ENCODE data around the gene ARNT2. TPM values are rescaled to one million over a fixed set of nuclear protein-coding genes. Genes with fewer than 3 reads are reported as not detected.

The ARNT2 gene
- polyA plus RNA-seq, 3 donors from 2014 or later, result not detected

GRCh38 chr15:80588801-80589200 lies 184.6 kb downstream of the ARNT2 start:
- Mint-ChIP-seq H3K9me3 (no peaks in the 10 kb centered on the region), H3K4me1 (no peaks in the 10 kb centered on the region), H3K36me3 (no peaks in the 10 kb centered on the region), H3K4me3 (no peak overlapping the region), H3K27me3 (ENCODE audit: low read depth in 3 of 3) (peaks cover 0 to 3% (median 3%) of the 10 kb centered on the region in 3 donors), H3K27ac (no peak overlapping the region)
- DNase-seq, result no peak

GRCh38 chr15:80590761-80591355 lies 186.7 kb downstream of the ARNT2 start:
- DNase-seq, result no peak
- Mint-ChIP-seq H3K4me3 (no peak overlapping the region), H3K9me3 (no peaks in the 10 kb centered on the region), H3K27me3 (ENCODE audit: low read depth in 3 of 3) (peaks cover 0 to 3% (median 3%) of the 10 kb centered on the region in 3 donors), H3K36me3 (no peaks in the 10 kb centered on the region), H3K27ac (no peak overlapping the region), H3K4me1 (no peaks in the 10 kb centered on the region)

- DNase-seq, result no peak
- Mint-ChIP-seq H3K9me3 (no peaks in the 10 kb centered on the region), H3K36me3 (no peaks in the 10 kb centered on the region), H3K27me3 (ENCODE audit: low read depth in 3 of 3) (peaks cover 0 to 5% (median 3%) of the 10 kb centered on the region in 3 donors), H3K4me3 (no peak overlapping the region), H3K27ac (no peak overlapping the region), H3K4me1 (no peaks in the 10 kb centered on the region)
Observed at GRCh38 chr15:80591471-80591870, 187.3 kb downstream of the ARNT2 start.

- Mint-ChIP-seq H3K27ac (no peak overlapping the region), H3K9me3 (no peaks in the 10 kb centered on the region), H3K4me3 (no peak overlapping the region), H3K4me1 (no peaks in the 10 kb centered on the region), H3K36me3 (no peaks in the 10 kb centered on the region), H3K27me3 (ENCODE audit: low read depth in 3 of 3) (peaks cover 0 to 5% (median 3%) of the 10 kb centered on the region in 3 donors)
- DNase-seq, result no peak
Observed at GRCh38 chr15:80591938-80592825, 188.0 kb downstream of the ARNT2 start.

GRCh38 chr15:80593486-80594030 lies 189.4 kb downstream of the ARNT2 start:
- no peaks in the 10 kb centered on the region for H3K9me3 Mint-ChIP-seq
- H3K4me1 Mint-ChIP-seq, result no peaks in the 10 kb centered on the region
- no peaks in the 10 kb centered on the region for H3K36me3 Mint-ChIP-seq
- H3K4me3 Mint-ChIP-seq, result no peak overlapping the region
- peaks cover 0 to 5% (median 3%) of the 10 kb centered on the region in 3 donors for H3K27me3 Mint-ChIP-seq (ENCODE audit: low read depth in 3 of 3)
- DNase-seq, result no peak
- no peak overlapping the region for H3K27ac Mint-ChIP-seq

- Mint-ChIP-seq H3K27me3 (ENCODE audit: low read depth in 3 of 3) (peaks cover 0 to 5% (median 3%) of the 10 kb centered on the region in 3 donors), H3K36me3 (no peaks in the 10 kb centered on the region), H3K4me1 (no peaks in the 10 kb centered on the region), H3K9me3 (no peaks in the 10 kb centered on the region), H3K4me3 (no peak overlapping the region), H3K27ac (no peak overlapping the region)
- no peak for DNase-seq
Observed at GRCh38 chr15:80594091-80594889, 190.1 kb downstream of the ARNT2 start.

- Mint-ChIP-seq H3K4me3 (no peak overlapping the region), H3K4me1 (no peaks in the 10 kb centered on the region)
Observed at GRCh38 chr15:80595396-80595795, 191.2 kb downstream of the ARNT2 start.

GRCh38 chr15:80596521-80596976 lies 192.4 kb downstream of the ARNT2 start:
- H3K27ac Mint-ChIP-seq, result no peak overlapping the region
- H3K36me3 Mint-ChIP-seq, result no peaks in the 10 kb centered on the region
- DNase-seq, result no peak
- H3K4me3 Mint-ChIP-seq, result no peak overlapping the region
- no peaks in the 10 kb centered on the region for H3K9me3 Mint-ChIP-seq
- no peaks in the 10 kb centered on the region for H3K4me1 Mint-ChIP-seq
- peaks cover 0 to 8% (median 5%) of the 10 kb centered on the region in 3 donors for H3K27me3 Mint-ChIP-seq (ENCODE audit: low read depth in 3 of 3)

More at GRCh38 chr15:80595396-80595795, 191.2 kb downstream of the ARNT2 start:
- no peak for DNase-seq
- Mint-ChIP-seq H3K36me3 (no peaks in the 10 kb centered on the region), H3K27me3 (ENCODE audit: low read depth in 3 of 3) (peaks cover 0 to 5% (median 3%) of the 10 kb centered on the region in 3 donors), H3K27ac (no peak overlapping the region), H3K9me3 (no peaks in the 10 kb centered on the region)

- no peak overlapping the region for H3K4me3 Mint-ChIP-seq
Observed at GRCh38 chr15:80597076-80597475, 192.9 kb downstream of the ARNT2 start.

GRCh38 chr15:80599359-80599758 lies 195.2 kb downstream of the ARNT2 start:
- H3K36me3 Mint-ChIP-seq, result no peaks in the 10 kb centered on the region
- no peak overlapping the region for H3K27ac Mint-ChIP-seq
- peaks cover 0 to 5% (median 4%) of the 10 kb centered on the region in 3 donors for H3K27me3 Mint-ChIP-seq (ENCODE audit: low read depth in 3 of 3)
- no peaks in the 10 kb centered on the region for H3K9me3 Mint-ChIP-seq
- DNase-seq, result no peak
- no peak overlapping the region for H3K4me3 Mint-ChIP-seq
- no peaks in the 10 kb centered on the region for H3K4me1 Mint-ChIP-seq

More at GRCh38 chr15:80597076-80597475, 192.9 kb downstream of the ARNT2 start:
- Mint-ChIP-seq H3K36me3 (no peaks in the 10 kb centered on the region), H3K9me3 (no peaks in the 10 kb centered on the region), H3K27ac (no peak overlapping the region), H3K4me1 (no peaks in the 10 kb centered on the region), H3K27me3 (ENCODE audit: low read depth in 3 of 3) (peaks cover 0 to 6% (median 4%) of the 10 kb centered on the region in 3 donors)
- DNase-seq, result no peak

- Mint-ChIP-seq H3K9me3 (no peaks in the 10 kb centered on the region), H3K27ac (no peak overlapping the region), H3K4me1 (no peaks in the 10 kb centered on the region), H3K4me3 (no peak overlapping the region), H3K27me3 (ENCODE audit: low read depth in 3 of 3) (peaks cover 0 to 5% (median 4%) of the 10 kb centered on the region in 3 donors), H3K36me3 (no peaks in the 10 kb centered on the region)
- DNase-seq, result no peak
Observed at GRCh38 chr15:80600626-80601025, 196.4 kb downstream of the ARNT2 start.

- Mint-ChIP-seq H3K36me3 (no peaks in the 10 kb centered on the region), H3K27me3 (ENCODE audit: low read depth in 3 of 3) (peaks cover 0 to 5% (median 3%) of the 10 kb centered on the region in 3 donors), H3K9me3 (no peaks in the 10 kb centered on the region), H3K4me3 (no peak overlapping the region), H3K4me1 (no peaks in the 10 kb centered on the region), H3K27ac (no peak overlapping the region)
- no peak for DNase-seq
Observed at GRCh38 chr15:80601256-80601655, 197.1 kb downstream of the ARNT2 start.

Measured in immature natural killer cell (primary cell).